HCT116 (cell line): ENCODE measurements around the gene CRK. TPM values are rescaled to one million over a fixed set of nuclear protein-coding genes. Genes with fewer than 3 reads are reported as not detected.

ENCODE experiments used
- ATAC-seq: fragments of 200-7000 bp; cut with Tn5 transposase; 2 replicates; pipeline ENCODE4 v1.9.1; 2020; ENCODE audit warnings: mild to moderate bottlenecking, moderate library complexity
- BruUV-seq: library from RNA; stranded (reverse); fragments of 400-500 nt; replicated peaks from 2 replicates; lab custom pipeline; 2021; lab: Mats Ljungman, UMichigan
- CTCF ChIA-PET: fragments of 300-600 bp; sonication (Branson Sonifier 250); formaldehyde crosslinking; loops from one replicate; lab custom pipeline; 2021; ENCODE audit warnings: antibody characterized with exemption; lab: Charles Lee
- POLR2A ChIA-PET: fragments of 300-600, 350-600 bp; sonication (Branson Sonifier 250); formaldehyde crosslinking; loops from one replicate; lab custom pipeline; 2021; ENCODE audit warnings: antibody characterized with exemption; lab: Charles Lee
- RAD21 ChIA-PET, 2 experiments: fragments of 300-600 bp; sonication (Branson Sonifier 250); formaldehyde crosslinking; loops; one replicate each; lab custom pipeline; 2023; ENCODE audit warnings: low total read pairs in 2 of 2; ENCODE audit not compliant: uncharacterized antibody in 2 of 2, unreplicated experiment in 2 of 2, low non-redundant PET in 1 of 2; lab: Charles Lee
- DNase-seq: peaks from one replicate; pipeline ENCODE4 v3.0.0-alpha.2; 2010; ENCODE audit warnings: low read depth, low spot score
- H2AFZ ChIP-seq: fragments of 200-600 bp; shearing (Covaris generic), sonication (generic); 2 replicates; pipeline ENCODE4 v1.6.1; 2017; ENCODE audit warnings: low read depth, mixed run types, mixed read lengths, antibody characterized with exemption, low read length; ENCODE audit not compliant: poor library complexity, severe bottlenecking
- H3K27ac ChIP-seq: 2 replicates; pipeline ENCODE4 v1.5.1; 2012; ENCODE audit warnings: low read depth, low read length
- H3K27me3 ChIP-seq: fragments of 200-600 bp; sonication (generic); 2 replicates; pipeline ENCODE4 v1.6.1; 2016; ENCODE audit warnings: mixed run types, low read length, mixed read lengths; ENCODE audit not compliant: insufficient read depth
- H3K36me3 ChIP-seq, 2 experiments: fragments of 200-500 bp in 1 of 2; fragments of 200-600 bp in 1 of 2; sonication (Bioruptor generic) in 1 of 2; sonication (generic) in 1 of 2; 2 replicates each; pipeline versions ENCODE4 v1.5.1 to v1.6.1; 2014 to 2016; ENCODE audit warnings: low read length in 2 of 2, inconsistent platforms in 1 of 2, mixed read lengths in 1 of 2, mixed run types in 1 of 2; ENCODE audit not compliant: insufficient read depth in 2 of 2, control insufficient read depth in 1 of 2
- H3K4me1 ChIP-seq, 2 experiments: fragments of 200-600 bp in 1 of 2; sonication (generic) in 1 of 2; 2 replicates each; pipeline versions ENCODE4 v1.5.1 to v1.6.1; 2012 to 2017; ENCODE audit warnings: low read length in 2 of 2, inconsistent platforms in 1 of 2, mild to moderate bottlenecking in 1 of 2, mixed read lengths in 1 of 2, mixed run types in 1 of 2, moderate library complexity in 1 of 2; ENCODE audit not compliant: insufficient read depth in 2 of 2, control insufficient read depth in 1 of 2
- H3K4me2 ChIP-seq: fragments of 200-600 bp; sonication (generic); 2 replicates; pipeline ENCODE4 v1.6.1; 2017; ENCODE audit warnings: mixed run types, low read length, mixed read lengths
- H3K4me3 ChIP-seq, 2 experiments: fragments of 200-600 bp in 1 of 2; sonication (generic) in 1 of 2; replicated peaks in 1 of 2; 2 replicates each; pipeline ENCODE4 v1.5.1; 2011 to 2016; ENCODE audit warnings: low read length in 2 of 2, control low read depth in 1 of 2, low read depth in 1 of 2, mild to moderate bottlenecking in 1 of 2, mixed read lengths in 1 of 2, mixed run types in 1 of 2
- H3K79me2 ChIP-seq: fragments of 200-600 bp; sonication (generic); 2 replicates; pipeline ENCODE4 v1.6.1; 2017; ENCODE audit warnings: mild to moderate bottlenecking, mixed run types, low read length, moderate library complexity, mixed read lengths; ENCODE audit not compliant: insufficient read depth
- H3K9ac ChIP-seq: fragments of 200-600 bp; sonication (generic); 2 replicates; pipeline ENCODE4 v1.6.1; 2016; ENCODE audit warnings: low read length, mixed read lengths
- H3K9me2 ChIP-seq: fragments of 200-600 bp; sonication (generic), shearing (Covaris generic); 2 replicates; pipeline ENCODE4 v1.6.1; 2017; ENCODE audit warnings: mixed run types, mild to moderate bottlenecking, moderate library complexity; ENCODE audit not compliant: insufficient read depth
- H3K9me3 ChIP-seq, 2 experiments: fragments of 200-500 bp in 1 of 2; fragments of 200-600 bp in 1 of 2; sonication (Bioruptor generic) in 1 of 2; sonication (generic) in 1 of 2; 2 replicates each; pipeline ENCODE4 v1.6.1; 2014 to 2017; ENCODE audit warnings: low read length in 2 of 2, mixed read lengths in 2 of 2, inconsistent platforms in 1 of 2, low read depth in 1 of 2, mild to moderate bottlenecking in 1 of 2, mixed run types in 1 of 2, moderate library complexity in 1 of 2; ENCODE audit not compliant: control insufficient read depth in 1 of 2, insufficient read depth in 1 of 2
- H4K20me1 ChIP-seq: fragments of 200-600 bp; sonication (generic), shearing (Covaris generic); 2 replicates; pipeline ENCODE4 v1.6.1; 2017; ENCODE audit warnings: mixed run types, mild to moderate bottlenecking, moderate library complexity; ENCODE audit not compliant: insufficient read depth
- CBX3 ChIP-seq: IDR thresholded peaks from 2 replicates; pipeline ENCODE4 v1.6.1; 2012; ENCODE audit warnings: low read depth
- CEBPB ChIP-seq: IDR thresholded peaks from 2 replicates; pipeline ENCODE4 v1.6.1; 2012; ENCODE audit warnings: low read depth
- CTCF ChIP-seq, 3 experiments: fragments of 200-600 bp in 1 of 3; sonication (generic) in 1 of 3; IDR thresholded peaks in 2 of 3; conservative IDR thresholded peaks in 1 of 3; 2 replicates each; pipeline ENCODE4 v1.5.1; 2012 to 2017; ENCODE audit warnings: low read depth in 2 of 3, low read length in 2 of 3, antibody characterized with exemption in 1 of 3, borderline replicate concordance in 1 of 3, control low read depth in 1 of 3, mild to moderate bottlenecking in 1 of 3, mixed read lengths in 1 of 3, mixed run types in 1 of 3, moderate library complexity in 1 of 3; ENCODE audit not compliant: insufficient read depth in 1 of 3
- EGR1 ChIP-seq: IDR thresholded peaks from 2 replicates; pipeline ENCODE4 v1.6.1; 2012; ENCODE audit warnings: low read depth
- EZH2 ChIP-seq: fragments of 200-600 bp; sonication (generic); IDR thresholded peaks from 2 replicates; pipeline ENCODE4 v1.6.1; 2017; ENCODE audit warnings: antibody characterized with exemption, mixed run types
- EZH2phosphoT487 ChIP-seq: fragments of 200-600 bp; IDR thresholded peaks from 2 replicates; pipeline ENCODE4 v1.6.1; 2018; ENCODE audit warnings: antibody characterized with exemption, borderline replicate concordance
- POLR2A ChIP-seq: IDR thresholded peaks from 2 replicates; pipeline ENCODE4 v1.7.0; 2011; ENCODE audit warnings: borderline replicate concordance; ENCODE audit not compliant: insufficient read depth, insufficient read length; ENCODE audit errors: extremely low read depth
- POLR2AphosphoS5 ChIP-seq: IDR thresholded peaks from 2 replicates; pipeline ENCODE4 v1.6.1; 2011; ENCODE audit warnings: mild to moderate bottlenecking, low read depth, low read length, moderate library complexity
- RAD21 ChIP-seq: IDR thresholded peaks from 2 replicates; pipeline ENCODE4 v1.6.1; 2012; ENCODE audit warnings: low read depth, mild to moderate bottlenecking
- SIN3A ChIP-seq: IDR thresholded peaks from 2 replicates; pipeline ENCODE4 v1.6.1; 2012; ENCODE audit warnings: low read depth
- SP1 ChIP-seq: IDR thresholded peaks from 2 replicates; pipeline ENCODE4 v1.6.1; 2012; ENCODE audit warnings: low read depth
- SRF ChIP-seq: IDR thresholded peaks from 2 replicates; pipeline ENCODE4 v1.6.1; 2012; ENCODE audit warnings: low read depth
- YY1 ChIP-seq: IDR thresholded peaks from 2 replicates; pipeline ENCODE4 v1.6.1; 2011; ENCODE audit warnings: low read length, low read depth, moderate library complexity, mild to moderate bottlenecking; ENCODE audit not compliant: insufficient replicate concordance; ENCODE audit errors: extremely low read depth
- intact Hi-C: fragments of 100-400 bp; cut with micrococcal nuclease; formaldehyde crosslinking; loops from 2 replicates; pipeline ENCODE4 v1.10.0; 2022
- total RNA-seq: library from RNA; stranded (reverse); gene quantifications from one replicate; pipeline ENCODE4 v1.2.1, GENCODE V29; 2021; ENCODE audit not compliant: unreplicated experiment
- TF ChIP-seq, protein P1 (sequence below): IDR thresholded peaks from 2 replicates; pipeline ENCODE4 v1.6.1; 2012

The CRK gene
- total RNA-seq, 1 experiment from 2014 or later = 55.5 TPM

- H3K36me3 ChIP-seq = no peaks in the 10 kb centered on the region
- DNase-seq = no peak
- no peak for TF ChIP-seq EZH2phosphoT487
- TF ChIP-seq, all 23 proteins: peak for 0
- H3K4me3 ChIP-seq = no peak overlapping the region
- no peak overlapping the region for H2AFZ ChIP-seq
- no peaks in the 10 kb centered on the region for H3K27me3 ChIP-seq
- POLR2A ChIA-PET = no interaction called here
- no peak overlapping the region for H3K27ac ChIP-seq
- H3K4me1 ChIP-seq = peaks cover 6 to 25% of the 10 kb centered on the region in 2 experiments
- no peak overlapping the region for H3K9ac ChIP-seq
- RAD21 ChIA-PET = no interaction called here
- BruUV-seq = no TSS peak
- CTCF ChIA-PET = no interaction called here
- H4K20me1 ChIP-seq = no peaks in the 10 kb centered on the region
- no peak overlapping the region for H3K4me2 ChIP-seq
- H3K79me2 ChIP-seq = peaks cover 14% of the 10 kb centered on the region
- H3K9me2 ChIP-seq = no peaks in the 10 kb centered on the region
- intact Hi-C loops = no loop called here
- ATAC-seq = no peak
- no peaks in the 10 kb centered on the region for H3K9me3 ChIP-seq
Measured at GRCh38 chr17:1494736-1495253, 38.8 kb upstream of the CRK start.

GRCh38 chr17:1494203-1494602, 38.2 kb upstream of the CRK start:
- H3K79me2 ChIP-seq = peaks cover 19% of the 10 kb centered on the region
- no peak overlapping the region for H3K9ac ChIP-seq
- H3K27me3 ChIP-seq = no peaks in the 10 kb centered on the region
- H4K20me1 ChIP-seq = no peaks in the 10 kb centered on the region
- DNase-seq (no peak), ATAC-seq (no peak)
- POLR2A ChIA-PET = no interaction called here
- H3K9me3 ChIP-seq = no peaks in the 10 kb centered on the region
- H2AFZ ChIP-seq = no peak overlapping the region
- peaks cover 12 to 31% of the 10 kb centered on the region in 2 experiments for H3K4me1 ChIP-seq
- intact Hi-C loops = no loop called here
- no peak overlapping the region for H3K27ac ChIP-seq
- no peak for TF ChIP-seq EZH2phosphoT487
- TF ChIP-seq POLR2AphosphoS5 = no peak
- TF ChIP-seq, protein P1, sequence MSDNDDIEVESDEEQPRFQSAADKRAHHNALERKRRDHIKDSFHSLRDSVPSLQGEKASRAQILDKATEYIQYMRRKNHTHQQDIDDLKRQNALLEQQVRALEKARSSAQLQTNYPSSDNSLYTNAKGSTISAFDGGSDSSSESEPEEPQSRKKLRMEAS = no peak
- TF ChIP-seq CBX3 = no peak
- no peak for TF ChIP-seq CEBPB
- no peak for TF ChIP-seq SRF
- no peak for TF ChIP-seq YY1
- no peak for TF ChIP-seq SIN3A
- no peak for TF ChIP-seq EZH2
- no peak for TF ChIP-seq POLR2A
- no peak for TF ChIP-seq SP1
- no peak for TF ChIP-seq EGR1
- TF ChIP-seq RAD21 = no peak
- TF ChIP-seq CTCF (IDR thresholded peaks at IDR 0.05 in 2 of 3, conservative IDR thresholded peaks at IDR 0.05 in 1 of 3; ENCODE audit: borderline replicate concordance in 1 of 3, insufficient read depth in 1 of 3, low read depth in 2 of 3, low read length in 2 of 3) = no peak
- H3K9me2 ChIP-seq = no peaks in the 10 kb centered on the region
- no peaks in the 10 kb centered on the region for H3K36me3 ChIP-seq
- RAD21 ChIA-PET = no interaction called here
- H3K4me2 ChIP-seq = no peak overlapping the region
- no TSS peak for BruUV-seq
- H3K4me3 ChIP-seq = no peak overlapping the region
- CTCF ChIA-PET = no interaction called here
